ENCODE data around the gene RBMY1J.
"Not testable (repeated sequence)": the region's sequence is repeated elsewhere in the genome, so short reads cannot be mapped to it uniquely, and the experiment has no call there.

The RBMY1J gene

DNA sequence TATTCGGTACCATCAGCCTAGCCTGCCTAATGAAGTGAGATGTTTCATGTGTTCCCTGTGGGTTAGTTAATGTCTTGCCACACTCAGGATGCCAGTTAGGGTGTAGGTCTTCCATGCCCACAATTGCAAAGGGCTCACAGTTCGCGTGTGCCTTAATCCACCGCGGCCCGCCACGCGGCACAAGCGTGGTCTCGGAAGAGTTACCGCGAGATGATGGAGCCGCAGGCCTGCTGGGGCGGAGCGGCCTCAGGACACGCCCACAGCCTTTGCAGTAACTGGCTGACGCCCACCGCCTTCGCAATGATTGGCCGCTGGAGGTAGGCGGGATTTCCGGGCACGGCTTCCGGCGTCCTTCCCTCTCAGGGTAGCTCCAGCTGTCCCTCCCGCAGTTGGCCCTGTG lies at the start of gene RBMY1J:
Gene RBMY1J, plus strand, starts transcription at position 301 of the 400 bp plus-strand sequence. CDS start 2,038 bp downstream, outside the sequence.
- DNase-seq = not testable (repeated sequence)

DNA sequence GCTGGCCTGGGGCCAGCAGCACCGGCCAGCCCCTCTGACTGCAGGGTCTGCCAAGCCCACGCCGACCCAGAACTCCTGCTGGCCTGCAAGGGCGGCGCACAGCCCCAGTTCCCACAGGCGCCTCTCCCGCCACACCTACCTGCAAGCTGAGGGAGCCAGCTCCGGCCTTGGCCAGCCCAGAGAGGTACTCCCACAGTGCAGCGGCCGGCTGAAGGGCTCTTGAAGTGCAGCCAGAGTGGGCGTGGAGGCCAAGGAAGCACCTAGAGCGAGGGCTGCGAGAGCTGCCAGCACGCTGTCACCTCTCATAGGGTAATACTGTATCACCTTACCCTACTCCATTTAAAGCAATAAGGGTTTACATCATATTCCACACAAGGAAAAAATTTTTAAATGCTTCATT lies 35.8 kb upstream of the RBMY1J start:
- no peak for DNase-seq

DNA sequence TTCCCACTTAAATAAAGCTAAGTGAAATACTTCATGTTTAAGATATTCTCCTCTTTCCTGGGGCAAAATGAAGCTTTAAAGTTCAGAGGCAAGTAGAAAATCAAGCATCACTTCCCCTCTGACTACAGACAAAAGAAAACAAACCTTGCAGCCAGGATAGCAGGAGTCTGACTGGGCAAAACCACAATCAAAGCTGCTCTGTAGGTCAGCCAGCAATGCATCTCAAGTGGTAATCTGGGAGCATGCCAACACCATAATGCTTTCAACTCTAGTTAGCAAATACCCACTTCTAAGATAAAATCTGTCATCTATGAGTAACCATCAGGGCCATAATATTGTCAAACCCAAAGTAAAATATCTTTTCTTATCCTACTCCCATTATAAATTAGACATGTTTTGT lies 32.6 kb upstream of the RBMY1J start:
- no peak for DNase-seq

DNA sequence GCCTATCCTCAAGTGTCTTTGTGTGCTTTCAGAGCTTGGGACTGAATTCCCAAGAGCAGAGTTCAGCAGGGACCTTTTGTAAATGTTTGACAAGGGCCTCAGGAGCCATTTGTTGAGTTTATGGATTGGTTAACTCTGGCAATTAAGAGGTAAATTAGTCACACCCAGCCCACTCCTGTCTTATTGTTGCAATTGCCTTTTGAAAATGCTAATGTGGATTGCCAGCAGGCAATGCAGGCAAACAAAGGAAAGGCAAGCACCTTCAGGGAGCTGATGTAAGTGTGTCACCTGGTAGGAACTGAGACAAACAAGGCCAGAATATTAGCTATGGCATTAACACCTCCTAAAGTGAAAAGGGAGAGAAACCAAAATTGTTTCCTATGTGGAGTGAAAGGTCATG lies 29.7 kb upstream of the RBMY1J start:
- DNase-seq = no peak

DNA sequence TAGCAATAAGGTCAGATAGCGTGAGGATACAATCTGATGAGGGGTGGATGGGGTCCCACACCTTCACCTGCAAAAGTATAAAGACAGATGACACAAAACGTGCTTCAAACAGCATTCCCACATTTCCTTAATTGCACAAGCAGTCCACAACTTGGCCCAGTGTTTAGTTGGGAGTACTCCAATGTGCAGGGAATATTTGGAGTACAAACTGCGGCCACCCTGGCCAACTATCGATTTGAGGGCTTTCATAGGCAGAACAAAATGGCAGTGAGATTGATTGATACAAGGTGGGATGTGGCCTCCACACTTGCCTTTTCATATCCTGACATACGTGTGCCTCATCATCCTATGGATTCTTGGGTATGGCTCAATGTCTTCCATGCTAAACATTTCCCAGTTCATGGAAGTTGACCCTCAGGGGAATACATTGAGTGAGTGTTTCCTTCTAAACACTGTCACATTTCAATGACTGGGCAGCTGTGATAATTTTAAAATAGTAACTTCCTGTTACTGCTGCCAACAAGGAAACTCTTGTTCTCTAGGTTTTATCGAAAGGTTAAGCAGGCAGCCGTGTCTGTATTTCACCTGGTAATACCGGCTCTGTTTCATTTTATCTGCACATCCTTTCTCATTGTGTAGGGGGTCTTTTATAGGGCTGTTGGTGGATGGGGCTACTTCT lies 41.6 kb downstream of the RBMY1J start:
- not testable (repeated sequence) for DNase-seq

DNA sequence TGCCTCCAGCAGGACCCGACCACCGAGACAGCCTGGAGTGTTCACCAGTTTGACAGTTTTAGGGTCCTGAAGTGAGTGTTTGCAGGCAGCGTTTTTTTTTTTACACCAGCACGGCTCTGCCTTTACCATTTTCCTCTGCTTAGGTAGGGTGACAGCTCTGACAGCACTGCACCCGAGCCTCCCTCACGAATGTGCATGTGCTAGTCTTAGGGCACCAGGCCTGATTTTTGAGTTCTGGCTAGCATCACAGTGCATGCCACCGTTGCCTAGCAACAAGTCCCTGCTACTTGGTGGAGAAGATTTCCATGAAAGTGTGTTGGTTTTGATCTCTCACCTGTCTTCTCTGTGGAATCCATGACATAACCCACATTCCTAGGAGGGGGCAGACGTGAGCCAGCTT lies 52.3 kb downstream of the RBMY1J start:
- not testable (repeated sequence) for DNase-seq

DNA sequence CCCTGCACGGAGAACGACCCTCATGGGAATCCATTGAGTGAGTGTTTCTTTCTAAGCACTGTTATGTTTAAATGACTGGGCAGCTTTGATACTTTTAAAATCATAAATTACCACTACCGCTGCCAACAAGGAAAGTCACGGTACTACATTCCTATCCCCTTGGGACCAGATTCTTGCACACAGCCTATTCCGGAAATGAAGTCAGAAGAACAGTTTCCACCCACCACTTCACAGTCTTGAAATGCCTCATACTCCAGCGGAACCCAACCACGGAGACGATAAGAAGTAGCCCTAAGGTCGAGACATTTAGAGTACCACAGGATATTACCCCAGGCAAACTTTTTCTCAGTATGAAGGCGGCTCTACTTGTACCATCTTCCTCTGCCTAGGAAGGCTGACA lies 58.8 kb downstream of the RBMY1J start:
- DNase-seq = not testable (repeated sequence)

Data from SW 1271 (cell line).